H1 (cell line): Measurements from ENCODE around the gene CUL4A. TPM values are rescaled to one million over a fixed set of nuclear protein-coding genes. Genes with fewer than 3 reads are reported as not detected.

Experiments used
- BACH1 ChIP-seq: IDR thresholded peaks from 2 replicates; pipeline ENCODE4 v1.6.1; 2012; ENCODE audit warnings: low read length, improper control_type of control experiment
- CTCF ChIP-seq, 3 experiments: IDR thresholded peaks; 1 replicate in 2 of 3; 2 replicates in 1 of 3; pipeline versions ENCODE4 v1.5.1 to v1.6.1; 2011; ENCODE audit warnings: low read length in 3 of 3, mild to moderate bottlenecking in 3 of 3, inconsistent platforms in 2 of 3, low read depth in 1 of 3, moderate library complexity in 1 of 3; ENCODE audit not compliant: insufficient read depth in 1 of 3; ENCODE audit errors: control extremely low read depth in 1 of 3
- PHF8 ChIP-seq: fragments of 200-600 bp; sonication (generic); conservative IDR thresholded peaks from 2 replicates; pipeline ENCODE4 v1.7.1; 2012; ENCODE audit warnings: low read depth, mild to moderate bottlenecking, inconsistent platforms, low read length, moderate library complexity
- SIN3A ChIP-seq, 2 experiments: IDR thresholded peaks in 1 of 2; conservative IDR thresholded peaks in 1 of 2; 2 replicates each; pipeline ENCODE4 v1.6.1; 2011 to 2012; ENCODE audit warnings: low read length in 2 of 2, improper control_type of control experiment in 1 of 2, low read depth in 1 of 2, mild to moderate bottlenecking in 1 of 2
- polyA plus RNA-seq, 7 experiments: library from polyadenylated mRNA; depleted of rRNA in 3 of 7; stranded (reverse) in 5 of 7; unstranded in 2 of 7; fragments of >200 nt in 5 of 7; fragments of 200-250 nt in 2 of 7; gene quantifications; 1 replicate in 5 of 7; 2 replicates in 1 of 7; 4 replicates in 1 of 7; pipeline versions ENCODE4 v1.2.1 to v1.2.3, GENCODE V29; 2011 to 2013; ENCODE audit warnings: missing spikeins in 2 of 7, mixed read lengths in 2 of 7
- total RNA-seq: library from RNA; stranded (reverse); fragmentation: NEBNext Ultra II Directional; extraction: Animal tissue kit (Norgen Biotek cat#: 25700); gene quantifications from 2 replicates; pipeline ENCODE4 v1.2.1, GENCODE V29; 2021

Gene CUL4A
- total and polyA plus RNA-seq, 2 of the 8 experiments (the other 6 are each of a cell fraction or from before 2014, with no cell fraction given), result 54.7 to 101 TPM

GRCh38 chr13:113283904-113284303 is 74.5 kb downstream of the CUL4A start (continued):
- TF ChIP-seq CTCF (IDR thresholded peaks at IDR 0.05; ENCODE audit: control extremely low read depth in 1 of 3, insufficient read depth in 1 of 3, low read depth in 1 of 3, low read length in 3 of 3) (no peak), SIN3A (conservative IDR thresholded peaks at IDR 0.05 in 1 of 2, IDR thresholded peaks at IDR 0.05 in 1 of 2; ENCODE audit: low read depth in 1 of 2, low read length in 2 of 2) (no peak), PHF8 (no peak), BACH1 (no peak)
- TF ChIP-seq, all 59 proteins: peak for 0
